GM10248 (cell line): ENCODE measurements around the gene CD4.

Experiments used
- CTCF ChIA-PET: fragments of 300-600 bp; sonication (Branson Sonifier 250); formaldehyde crosslinking; extraction: SDS; loops from one replicate; lab custom pipeline; 2021; ENCODE audit warnings: antibody characterized with exemption; lab: Yijun Ruan, JAX
- POLR2A ChIA-PET: fragments of 350-650 bp; sonication (Branson Sonifier 250); formaldehyde crosslinking; extraction: SDS; loops from one replicate; lab custom pipeline; 2020; ENCODE audit warnings: antibody characterized with exemption; lab: Yijun Ruan, JAX
- DNase-seq: peaks from one replicate; pipeline ENCODE4 v3.0.0; 2012; ENCODE audit errors: extremely low spot score
- TF ChIP-seq, protein P1 (sequence below): IDR thresholded peaks from 2 replicates; pipeline ENCODE4 v1.5.1; 2012; ENCODE audit warnings: mild to moderate bottlenecking, low read depth; ENCODE audit errors: extremely low read depth, missing control alignments, control extremely low read depth

The CD4 gene

DNA sequence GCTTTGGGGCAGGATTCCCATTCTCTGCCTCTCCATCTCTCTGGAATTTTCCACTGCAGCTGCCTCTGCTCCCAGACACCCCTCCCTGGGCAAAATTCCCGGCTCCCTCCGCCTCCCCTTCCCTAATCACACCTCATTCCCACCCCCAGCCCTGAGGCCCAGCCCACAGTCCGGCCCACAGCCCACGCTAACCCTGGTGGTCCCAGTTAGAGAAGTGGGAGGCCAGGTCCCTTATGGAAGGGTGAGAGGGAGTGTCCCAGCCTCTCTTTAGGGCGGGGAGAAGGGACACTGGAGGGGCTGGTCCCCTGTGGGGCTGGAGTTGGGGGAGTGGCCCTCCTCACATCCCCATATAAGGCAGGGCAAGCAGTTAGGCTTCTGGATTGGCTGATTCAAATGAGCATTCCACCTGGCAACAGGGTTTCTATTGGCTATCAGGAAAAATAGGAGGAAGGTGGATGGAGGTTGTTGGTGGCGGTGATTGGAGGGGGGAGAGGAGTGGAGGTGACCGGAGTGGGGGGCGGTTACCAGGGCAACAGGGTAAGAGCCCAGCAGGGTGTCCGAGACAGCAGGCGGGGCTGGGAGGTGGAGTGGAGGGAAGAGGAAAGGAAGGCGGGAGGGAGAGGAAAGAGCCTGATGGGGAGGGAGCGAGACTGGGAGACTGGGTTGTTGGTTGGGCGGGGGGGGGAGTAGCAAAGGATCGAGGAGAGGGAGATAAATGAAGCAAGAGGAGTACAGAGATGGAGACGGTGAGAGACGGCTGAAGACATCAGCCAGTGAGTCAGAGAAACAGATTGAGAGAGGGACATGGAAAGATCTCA, 25.1 kb upstream of the CD4 start:
- ChIA-PET CTCF (interaction anchor here (1.1 to 8.0 kb wide), 4 partner anchors 11 to 15 kb away, joined by 3 to 117 read pairs (median 46); partner anchors contain the start of gene MLF2), POLR2A (interaction anchor here (1.2 kb wide), 1 partner anchor 11 kb away, joined by 5 read pairs; the partner anchor contains the start of gene MLF2)
- TF ChIP-seq, protein P1, sequence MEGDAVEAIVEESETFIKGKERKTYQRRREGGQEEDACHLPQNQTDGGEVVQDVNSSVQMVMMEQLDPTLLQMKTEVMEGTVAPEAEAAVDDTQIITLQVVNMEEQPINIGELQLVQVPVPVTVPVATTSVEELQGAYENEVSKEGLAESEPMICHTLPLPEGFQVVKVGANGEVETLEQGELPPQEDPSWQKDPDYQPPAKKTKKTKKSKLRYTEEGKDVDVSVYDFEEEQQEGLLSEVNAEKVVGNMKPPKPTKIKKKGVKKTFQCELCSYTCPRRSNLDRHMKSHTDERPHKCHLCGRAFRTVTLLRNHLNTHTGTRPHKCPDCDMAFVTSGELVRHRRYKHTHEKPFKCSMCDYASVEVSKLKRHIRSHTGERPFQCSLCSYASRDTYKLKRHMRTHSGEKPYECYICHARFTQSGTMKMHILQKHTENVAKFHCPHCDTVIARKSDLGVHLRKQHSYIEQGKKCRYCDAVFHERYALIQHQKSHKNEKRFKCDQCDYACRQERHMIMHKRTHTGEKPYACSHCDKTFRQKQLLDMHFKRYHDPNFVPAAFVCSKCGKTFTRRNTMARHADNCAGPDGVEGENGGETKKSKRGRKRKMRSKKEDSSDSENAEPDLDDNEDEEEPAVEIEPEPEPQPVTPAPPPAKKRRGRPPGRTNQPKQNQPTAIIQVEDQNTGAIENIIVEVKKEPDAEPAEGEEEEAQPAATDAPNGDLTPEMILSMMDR, result no peak
- DNase-seq, result peak; percentile 96

- ChIA-PET POLR2A (no interaction called here), CTCF (interaction anchor here (1.0 to 8.0 kb wide), 6 partner anchors 12 to 108 kb away, joined by 3 to 117 read pairs (median 8); partner anchors contain the start of genes MLF2 and SPSB2)
- no peak for DNase-seq
- TF ChIP-seq, protein P1, result no peak
These were observed 24.2 kb upstream of the CD4 start for GRCh38 chr12:6765048-6765633.

GRCh38 chr12:6765634-6766581, 23.4 kb upstream of the CD4 start, which contains the start of gene PTMS:
Gene PTMS, plus strand, starts transcription at chr12:6766363. Its CDS starts 343 bp downstream, at chr12:6766706.
- TF ChIP-seq, protein P1, result no peak
- DNase-seq, result peak; percentile 62
- CTCF ChIA-PET, result interaction anchor here (0.8 to 8.0 kb wide), 33 partner anchors 8 to 342 kb away, joined by 3 to 117 read pairs (median 4); partner anchors contain the start of genes CD4, CDCA3, COPS7A and GAPDH
- POLR2A ChIA-PET, result interaction anchor here (1.6 to 2.2 kb wide), 2 partner anchors 13 to 102 kb away, joined by 6 to 15 read pairs; partner anchors contain the start of genes MLF2 and TPI1

DNA sequence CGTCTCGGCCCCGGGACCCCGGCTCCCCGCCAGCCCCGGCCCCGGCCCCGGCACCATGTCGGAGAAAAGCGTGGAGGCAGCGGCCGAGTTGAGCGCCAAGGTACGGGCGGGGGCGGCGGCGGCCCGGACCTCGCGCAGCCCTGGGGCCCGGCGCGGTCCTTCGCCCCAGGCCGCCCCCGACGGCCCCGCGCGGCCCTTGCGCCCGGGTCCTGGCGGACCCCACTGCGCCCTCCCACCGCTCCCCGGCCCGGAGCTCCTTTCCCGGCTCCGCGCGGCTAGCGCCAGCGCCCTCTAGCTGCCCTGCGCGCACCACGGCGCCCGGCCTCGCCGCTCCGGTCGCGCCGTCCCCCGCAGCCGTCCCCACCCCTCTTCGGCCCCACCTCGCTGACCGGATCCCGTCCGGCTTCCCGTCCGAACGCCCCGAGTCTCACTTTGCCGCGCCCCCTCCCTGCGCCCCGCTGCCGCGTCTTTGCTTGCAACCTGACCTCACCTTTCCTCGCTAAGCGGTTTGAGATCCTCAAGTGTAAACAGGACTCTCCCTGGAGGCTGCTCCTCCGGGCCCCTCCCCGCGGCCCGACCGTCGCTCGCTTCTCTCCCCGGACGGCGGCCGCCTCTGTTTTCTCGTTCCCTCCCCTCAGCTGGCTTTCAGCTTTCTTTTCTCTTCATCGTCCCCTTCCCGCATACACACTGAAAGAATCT, 22.5 kb upstream of the CD4 start:
- ChIA-PET POLR2A (interaction anchor here (0.7 to 2.2 kb wide), 4 partner anchors 10 to 231 kb away, joined by 3 to 15 read pairs (median 4); partner anchors contain the start of genes MLF2 and TPI1), CTCF (interaction anchor here (0.8 to 8.0 kb wide), 32 partner anchors 9 to 343 kb away, joined by 3 to 117 read pairs (median 5); partner anchors contain the start of genes CD4, CDCA3, COPS7A and GAPDH)
- peak; percentile 77 for DNase-seq
- TF ChIP-seq, protein P1, result peak; percentile 85

- DNase-seq, result no peak
- TF ChIP-seq, protein P1, result no peak
- CTCF ChIA-PET, result interaction anchor here (0.9 to 8.0 kb wide), 28 partner anchors 8 to 343 kb away, joined by 3 to 117 read pairs (median 5); partner anchors contain the start of genes CD4, CDCA3, COPS7A and GPR162
- POLR2A ChIA-PET, result interaction anchor here (0.7 to 2.2 kb wide), 3 partner anchors 9 to 232 kb away, joined by 3 to 15 read pairs (median 3); partner anchors contain the start of gene MLF2
These were observed 21.7 kb upstream of the CD4 start for GRCh38 chr12:6767353-6768319.
